Lung microvascular endothelial cell (primary cell): ENCODE measurements around the gene EXT2. TPM values are rescaled to one million over a fixed set of nuclear protein-coding genes. Genes with fewer than 3 reads are reported as not detected.

ENCODE experiments used
- DNase-seq, 2 donors: peaks; one replicate each; pipeline versions ENCODE4 v3.0.0 to v3.0.0-alpha.2; 2010; ENCODE audit warnings: low read depth in 2 of 2
- total RNA-seq: library from RNA; depleted of rRNA; stranded (reverse); fragments of >200 nt; gene quantifications from 2 replicates; pipeline ENCODE4 v1.2.1, GENCODE V29; 2014

The EXT2 gene
- total RNA-seq, 1 donor from 2014 or later: 119 TPM

- no peak for DNase-seq
These were observed 70.0 kb downstream of the EXT2 start for GRCh38 chr11:44165432-44165831.

GRCh38 chr11:44167046-44167445, 71.6 kb downstream of the EXT2 start:
- no peak for DNase-seq

- DNase-seq: no peak
These were observed 76.0 kb downstream of the EXT2 start for GRCh38 chr11:44171518-44171917.

- no peak for DNase-seq
These were observed 77.5 kb downstream of the EXT2 start for GRCh38 chr11:44172966-44173365.

GRCh38 chr11:44174842-44175241, 79.4 kb downstream of the EXT2 start:
- DNase-seq: no peak

- DNase-seq: no peak
These were observed 81.2 kb downstream of the EXT2 start for GRCh38 chr11:44176546-44177213.

GRCh38 chr11:44177905-44178304, 82.4 kb downstream of the EXT2 start:
- DNase-seq: no peak

- no peak for DNase-seq
These were observed 82.9 kb downstream of the EXT2 start for GRCh38 chr11:44178381-44178780.

- no peak for DNase-seq
These were observed 83.7 kb downstream of the EXT2 start for GRCh38 chr11:44179173-44179572.

GRCh38 chr11:44180107-44180506, 84.6 kb downstream of the EXT2 start:
- no peak for DNase-seq

GRCh38 chr11:44185522-44185921, 90.0 kb downstream of the EXT2 start:
- no peak for DNase-seq

GRCh38 chr11:44186321-44186930, 90.9 kb downstream of the EXT2 start:
- no peak for DNase-seq

GRCh38 chr11:44188643-44189042, 93.2 kb downstream of the EXT2 start:
- peak; percentile 8 to 36 for DNase-seq

GRCh38 chr11:44189986-44190882, 94.8 kb downstream of the EXT2 start:
- no peak for DNase-seq

- peak in 1 of 2 donors; percentile 43 for DNase-seq
These were observed 95.4 kb downstream of the EXT2 start for GRCh38 chr11:44190883-44191230.

GRCh38 chr11:44191322-44192016, 96.0 kb downstream of the EXT2 start:
- no peak for DNase-seq

- DNase-seq: no peak
These were observed 96.5 kb downstream of the EXT2 start for GRCh38 chr11:44192017-44192385.

- no peak for DNase-seq
These were observed 97.1 kb downstream of the EXT2 start for GRCh38 chr11:44192462-44193100.

GRCh38 chr11:44193856-44194255, 98.4 kb downstream of the EXT2 start:
- DNase-seq: no peak

- DNase-seq: no peak
These were observed 102.8 kb downstream of the EXT2 start for GRCh38 chr11:44198146-44198724.

GRCh38 chr11:44199298-44199697, 103.8 kb downstream of the EXT2 start:
- DNase-seq: no peak
